HepG2 (cell line): ENCODE results near the gene PPM1H. TPM values are rescaled to one million over a fixed set of nuclear protein-coding genes. Genes with fewer than 3 reads are reported as not detected.
A peak's percentile ranks its signal among the peaks of the same experiment; 100 is the strongest.

ENCODE experiments used
- E2F1 ChIP-seq: sonication (generic); formaldehyde crosslinking; IDR thresholded peaks from 2 replicates; pipeline ENCODE4 v1.5.0; 2020; ENCODE audit warnings: missing genetic modification reagents
- FOXA3 ChIP-seq: IDR thresholded peaks from 2 replicates; pipeline ENCODE4 v1.6.1; 2016; ENCODE audit warnings: missing genetic modification reagents, missing compliant biosample characterization
- GATAD2A ChIP-seq: IDR thresholded peaks from 2 replicates; pipeline ENCODE4 v1.6.1; 2016
- HMG20B ChIP-seq: conservative IDR thresholded peaks from 2 replicates; pipeline ENCODE4 v1.6.1; 2016; ENCODE audit warnings: missing genetic modification reagents, missing compliant biosample characterization
- HOXA3 ChIP-seq: sonication (generic); formaldehyde crosslinking; IDR thresholded peaks from 2 replicates; pipeline ENCODE4 v1.5.0; 2020; ENCODE audit warnings: missing genetic modification reagents
- KLF12 ChIP-seq: sonication (generic); formaldehyde crosslinking; IDR thresholded peaks from 2 replicates; pipeline ENCODE4 v1.4.0; 2020; ENCODE audit warnings: missing genetic modification reagents, borderline replicate concordance
- KLF16 ChIP-seq, 2 experiments: sonication (generic) in 1 of 2; formaldehyde crosslinking in 1 of 2; IDR thresholded peaks; 2 replicates each; pipeline versions ENCODE4 v1.6.1 to v1.8.0; 2016 to 2023; ENCODE audit warnings: missing genetic modification reagents in 2 of 2, missing compliant biosample characterization in 1 of 2
- KLF6 ChIP-seq: IDR thresholded peaks from 2 replicates; pipeline ENCODE4 v1.8.0; 2016; ENCODE audit warnings: missing biosample characterization, missing genetic modification reagents
- MAX ChIP-seq: IDR thresholded peaks from 2 replicates; pipeline ENCODE4 v1.6.1; 2012; ENCODE audit warnings: inconsistent platforms
- PHF20 ChIP-seq: sonication (generic); formaldehyde crosslinking; IDR thresholded peaks from 2 replicates; pipeline ENCODE4 v1.5.0; 2020; ENCODE audit warnings: mild to moderate bottlenecking, missing genetic modification reagents
- RARA ChIP-seq: IDR thresholded peaks from 2 replicates; pipeline ENCODE4 v1.6.1; 2016; ENCODE audit warnings: missing genetic modification reagents, missing compliant biosample characterization
- RERE ChIP-seq: IDR thresholded peaks from 2 replicates; pipeline ENCODE4 v1.6.1; 2016; ENCODE audit warnings: low read depth, missing genetic modification reagents, missing compliant biosample characterization
- RFX1 ChIP-seq: fragments of 450-650 bp; IDR thresholded peaks from 2 replicates; pipeline ENCODE4 v1.6.1; 2017
- SALL1 ChIP-seq: sonication (generic); formaldehyde crosslinking; IDR thresholded peaks from 2 replicates; pipeline ENCODE4 v1.8.0; 2022; ENCODE audit warnings: mild to moderate bottlenecking, missing genetic modification reagents
- SIX4 ChIP-seq: sonication (generic); formaldehyde crosslinking; IDR thresholded peaks from 2 replicates; pipeline ENCODE4 v1.4.0; 2020; ENCODE audit warnings: missing genetic modification reagents
- SRF ChIP-seq: IDR thresholded peaks from 2 replicates; pipeline ENCODE4 v1.6.1; 2011; ENCODE audit warnings: mild to moderate bottlenecking, low read depth, low read length, moderate library complexity
- ZFP1 ChIP-seq: IDR thresholded peaks from 2 replicates; pipeline ENCODE4 v1.6.1; 2016
- ZFP62 ChIP-seq: sonication (generic); formaldehyde crosslinking; IDR thresholded peaks from 2 replicates; pipeline ENCODE4 v1.4.0; 2020; ENCODE audit warnings: missing genetic modification reagents
- ZNF441 ChIP-seq: sonication (generic); formaldehyde crosslinking; IDR thresholded peaks from 2 replicates; pipeline ENCODE4 v1.7.0; 2021; ENCODE audit warnings: missing genetic modification reagents, borderline replicate concordance
- ZNF614 ChIP-seq: IDR thresholded peaks from 2 replicates; pipeline ENCODE4 v1.6.1; 2018; ENCODE audit warnings: missing biosample characterization, missing genetic modification reagents, inconsistent platforms, borderline replicate concordance
- ZNF788 ChIP-seq: sonication (generic); formaldehyde crosslinking; IDR thresholded peaks from 2 replicates; pipeline ENCODE4 v1.5.0; 2020; ENCODE audit warnings: mild to moderate bottlenecking, missing genetic modification reagents, borderline replicate concordance
- ZSCAN5A ChIP-seq: sonication (generic); formaldehyde crosslinking; IDR thresholded peaks from 2 replicates; pipeline ENCODE4 v1.8.0; 2022; ENCODE audit warnings: mild to moderate bottlenecking, missing genetic modification reagents, borderline replicate concordance
- polyA plus RNA-seq, 8 experiments: library from polyadenylated mRNA; depleted of rRNA in 3 of 8; stranded (reverse) in 7 of 8; unstranded in 1 of 8; fragments of >200 nt; fragmentation: Illumina TruSeq in 4 of 8; extraction: Trizol in 4 of 8; gene quantifications; 2 replicates each; pipeline versions ENCODE4 v1.2.1 to v1.2.3, GENCODE V29; 2011 to 2016; ENCODE audit warnings: low read depth in 4 of 8, missing spikeins in 1 of 8, mixed read lengths in 1 of 8; ENCODE audit not compliant: insufficient read depth in 1 of 8
- total RNA-seq, 5 experiments: library from RNA; depleted of rRNA; stranded (reverse); fragments of >200 nt; fragmentation: Illumina TruSeq; extraction: Trizol; gene quantifications; 2 replicates each; pipeline ENCODE4 v1.2.3, GENCODE V29; 2016; ENCODE audit warnings: low read depth in 1 of 5

Gene PPM1H
- total and polyA plus RNA-seq, 2 of the 13 experiments (the other 11 are each of a cell fraction or from before 2014, with no cell fraction given), result 29.1 to 38.1 TPM

GRCh38 chr12:62900686-62901272 is 34.2 kb downstream of the PPM1H start (continued):
- TF ChIP-seq E2F1 (CRISPR knock-in tag) (no peak), KLF6 (CRISPR knock-in tag) (no peak), RERE (CRISPR knock-in tag) (peak; percentile 20; the same call in 1 of the 2 replicates), ZFP1 (CRISPR knock-in tag) (0 out of 2 replicates have a peak, but pooled peaks have one; percentile 15), MAX (peak; percentile 62), KLF12 (no peak), ZNF614 (CRISPR knock-in tag) (no peak), KLF16 (CRISPR knock-in tag; IDR thresholded peaks at IDR 0.05) (no peak), ZFP62 (CRISPR knock-in tag) (no peak), PHF20 (CRISPR knock-in tag) (no peak), GATAD2A (peak; percentile 81), FOXA3 (CRISPR knock-in tag) (peak; percentile 71), SRF (no peak), SIX4 (CRISPR knock-in tag) (peak; percentile 99), RFX1 (no peak), HMG20B (CRISPR knock-in tag) (peak; percentile 57; the same call in 1 of the 2 replicates), SALL1 (CRISPR knock-in tag) (peak; percentile 93; the same call in 1 of the 2 replicates), ZNF441 (CRISPR knock-in tag) (no peak), HOXA3 (CRISPR knock-in tag) (0 out of 2 replicates have a peak, but pooled peaks have one; percentile 34), RARA (peak; percentile 88), ZSCAN5A (CRISPR knock-in tag) (no peak), ZNF788 (CRISPR knock-in tag) (peak; percentile 41; the same call in 1 of the 2 replicates)
